OCI-LY1 (cell line): ENCODE measurements around the gene ADAM12.

Experiments
- EZH2 ChIP-seq: fragments of 200-600 bp; sonication (generic), shearing (Covaris generic); IDR thresholded peaks from 2 replicates; pipeline ENCODE4 v1.8.0; 2017; ENCODE audit warnings: borderline replicate concordance, mixed run types, mild to moderate bottlenecking, antibody characterized with exemption, low read length, moderate library complexity, mixed read lengths
- TF ChIP-seq, protein P1 (sequence below): fragments of 200-600 bp; sonication (generic), shearing (Covaris generic); IDR thresholded peaks from 2 replicates; pipeline ENCODE4 v1.5.1; 2017; ENCODE audit warnings: mild to moderate bottlenecking, antibody characterized with exemption, low read length, moderate library complexity, mixed read lengths

DNA sequence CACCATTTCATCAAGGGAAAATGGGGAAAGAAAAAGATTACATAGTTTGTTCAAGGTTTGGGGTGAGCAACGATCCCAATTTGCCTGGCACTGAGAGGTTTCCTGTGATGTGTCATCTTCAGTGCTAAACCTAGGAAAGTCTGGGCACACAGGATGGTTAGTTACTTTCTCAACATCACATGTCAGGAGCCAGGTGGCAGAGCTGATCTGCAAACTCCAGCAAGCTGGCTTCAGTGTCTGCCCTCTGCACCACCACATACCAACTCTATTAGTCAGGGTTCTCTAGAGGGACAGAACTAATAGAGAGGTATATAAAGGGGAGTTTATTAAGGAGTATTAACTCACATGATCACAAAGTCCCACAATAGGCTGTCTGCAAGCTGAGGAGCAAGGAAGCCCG lies 11.3 kb downstream of the ADAM12 start:
- TF ChIP-seq, protein P1, sequence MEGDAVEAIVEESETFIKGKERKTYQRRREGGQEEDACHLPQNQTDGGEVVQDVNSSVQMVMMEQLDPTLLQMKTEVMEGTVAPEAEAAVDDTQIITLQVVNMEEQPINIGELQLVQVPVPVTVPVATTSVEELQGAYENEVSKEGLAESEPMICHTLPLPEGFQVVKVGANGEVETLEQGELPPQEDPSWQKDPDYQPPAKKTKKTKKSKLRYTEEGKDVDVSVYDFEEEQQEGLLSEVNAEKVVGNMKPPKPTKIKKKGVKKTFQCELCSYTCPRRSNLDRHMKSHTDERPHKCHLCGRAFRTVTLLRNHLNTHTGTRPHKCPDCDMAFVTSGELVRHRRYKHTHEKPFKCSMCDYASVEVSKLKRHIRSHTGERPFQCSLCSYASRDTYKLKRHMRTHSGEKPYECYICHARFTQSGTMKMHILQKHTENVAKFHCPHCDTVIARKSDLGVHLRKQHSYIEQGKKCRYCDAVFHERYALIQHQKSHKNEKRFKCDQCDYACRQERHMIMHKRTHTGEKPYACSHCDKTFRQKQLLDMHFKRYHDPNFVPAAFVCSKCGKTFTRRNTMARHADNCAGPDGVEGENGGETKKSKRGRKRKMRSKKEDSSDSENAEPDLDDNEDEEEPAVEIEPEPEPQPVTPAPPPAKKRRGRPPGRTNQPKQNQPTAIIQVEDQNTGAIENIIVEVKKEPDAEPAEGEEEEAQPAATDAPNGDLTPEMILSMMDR: no peak
- no peak for TF ChIP-seq EZH2
